SH-SY5Y (cell line): ENCODE results near the gene CELSR1.

Experiments
- GATA2 ChIP-seq: IDR thresholded peaks from 2 replicates; pipeline ENCODE4 v1.6.1; 2011; ENCODE audit warnings: mild to moderate bottlenecking, low read depth, low read length
- GATA3 ChIP-seq: IDR thresholded peaks from 2 replicates; pipeline ENCODE4 v1.6.1; 2011; ENCODE audit warnings: low read depth, mild to moderate bottlenecking, low read length, moderate library complexity

GRCh38 chr22:46336119-46337078 is 201.0 kb downstream of the CELSR1 start:
- TF ChIP-seq GATA2: no peak
- no peak for TF ChIP-seq GATA3
